SKM-1 treated with dmso at 0.1 percent for 144 hours (cell line): ENCODE data around the gene SCFD2.
A peak's percentile ranks its signal among the peaks of the same experiment; 100 is the strongest.
"Not testable (repeated sequence)": the region's sequence is repeated elsewhere in the genome, so short reads cannot be mapped to it uniquely, and the experiment has no call there.

ENCODE experiments used
- DNase-seq: peaks from one replicate; lab custom pipeline; 2025; ENCODE audit not compliant: unreplicated experiment; lab: John Stamatoyannopoulos, UW

The SCFD2 gene

DNA sequence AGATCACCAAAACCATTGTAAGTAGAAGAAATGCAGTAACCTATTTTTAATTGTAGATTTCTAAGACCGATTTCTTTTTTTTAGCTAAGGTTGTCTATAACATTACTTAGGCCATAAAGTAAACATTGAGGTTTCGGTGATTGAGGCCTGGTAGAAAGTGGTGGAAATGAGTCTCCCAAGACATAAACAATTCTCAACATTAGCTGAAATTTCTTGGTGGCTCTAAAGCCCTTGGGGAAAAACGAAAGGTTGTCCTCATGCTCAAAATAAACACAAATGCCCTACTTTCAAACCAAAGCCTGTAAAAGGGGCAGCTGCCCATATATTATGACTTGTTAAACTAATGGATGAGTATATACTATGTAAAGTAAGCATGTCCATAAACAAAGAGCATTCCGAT is 98.8 kb downstream of the SCFD2 start:
- DNase-seq: no peak

GRCh38 chr4:53255986-53256385 is 109.9 kb downstream of the SCFD2 start:
- not testable (repeated sequence) for DNase-seq

GRCh38 chr4:53240573-53240972 is 125.3 kb downstream of the SCFD2 start:
- DNase-seq: no peak

- not testable (repeated sequence) for DNase-seq
These were observed 127.5 kb downstream of the SCFD2 start for GRCh38 chr4:53238352-53238751.

- DNase-seq: not testable (repeated sequence)
These were observed 128.1 kb downstream of the SCFD2 start for GRCh38 chr4:53237811-53238210.

DNA sequence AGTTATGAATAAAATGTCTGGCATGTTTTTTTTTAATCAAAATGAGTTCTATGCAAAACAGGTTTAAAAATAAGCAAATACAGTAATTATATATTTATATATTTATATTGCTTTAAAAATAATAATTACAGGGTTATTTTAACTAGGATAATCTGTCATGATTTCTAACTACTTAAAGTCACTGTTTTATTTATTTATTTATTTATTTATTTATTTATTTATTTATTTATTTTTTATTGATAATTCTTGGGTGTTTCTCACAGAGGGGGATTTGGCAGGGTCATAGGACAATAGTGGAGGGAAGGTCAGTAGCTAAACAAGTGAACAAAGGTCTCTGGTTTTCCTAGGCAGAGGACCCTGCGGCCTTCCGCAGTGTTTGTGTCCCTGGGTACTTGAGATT is 129.2 kb downstream of the SCFD2 start:
- DNase-seq: not testable (repeated sequence)

- DNase-seq: no peak
These were observed 130.3 kb downstream of the SCFD2 start for GRCh38 chr4:53235547-53235946.

- DNase-seq: no peak
These were observed 131.2 kb downstream of the SCFD2 start for GRCh38 chr4:53234669-53235068.

DNA sequence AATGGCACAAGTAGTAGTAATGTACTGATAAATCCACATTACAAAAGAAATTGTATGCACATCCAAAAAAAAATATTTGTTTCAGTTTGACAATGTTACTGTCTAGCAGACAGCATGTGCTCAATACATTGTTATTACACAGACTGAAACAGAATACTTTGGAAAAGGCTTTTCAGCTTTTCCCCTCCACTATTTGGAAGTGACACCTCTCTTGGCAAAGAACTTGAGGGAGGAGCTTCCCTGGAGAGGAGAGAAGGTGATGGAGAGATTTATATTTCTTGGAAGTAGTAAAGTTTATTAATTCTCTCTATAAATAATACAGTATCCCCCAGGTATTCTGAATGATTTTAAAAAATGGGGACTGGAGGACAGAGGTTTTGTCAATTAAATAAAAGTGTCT is 131.8 kb downstream of the SCFD2 start:
- DNase-seq: no peak

DNA sequence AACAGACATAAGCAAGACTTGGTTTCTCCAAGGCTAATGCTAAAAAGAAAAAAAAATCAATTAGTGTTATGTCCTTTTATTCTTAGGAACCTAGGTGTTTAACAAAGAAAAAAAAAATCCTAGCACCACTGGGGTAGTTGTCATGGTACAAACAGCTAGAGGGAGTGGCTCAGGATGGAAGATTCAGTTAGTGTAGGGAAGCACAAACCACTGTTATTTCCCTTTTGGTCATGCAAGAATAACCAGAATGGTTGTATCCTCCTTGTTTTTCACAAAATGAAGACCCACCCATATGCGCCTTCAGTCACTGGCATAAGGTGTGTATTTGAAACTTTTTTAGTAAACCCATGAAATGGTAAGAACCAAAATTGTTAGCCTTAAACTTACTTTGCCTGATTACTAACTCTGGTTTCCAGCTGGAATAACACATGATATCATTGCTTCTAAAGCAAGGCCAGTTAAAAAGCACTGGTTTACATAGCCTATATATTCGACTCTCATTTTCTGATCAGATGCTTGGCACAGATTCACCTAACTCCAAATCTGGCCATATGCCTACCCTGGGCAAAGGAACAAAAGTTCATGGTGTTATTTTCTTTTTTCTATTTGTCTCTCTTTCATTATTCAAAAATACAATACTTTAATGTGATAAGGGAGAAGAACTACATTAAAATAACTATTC is 132.6 kb downstream of the SCFD2 start:
- no peak for DNase-seq

- no peak for DNase-seq
These were observed 133.5 kb downstream of the SCFD2 start for GRCh38 chr4:53232371-53232770.

- DNase-seq: peak; percentile 5
These were observed 137.8 kb downstream of the SCFD2 start for GRCh38 chr4:53228036-53228435.

DNA sequence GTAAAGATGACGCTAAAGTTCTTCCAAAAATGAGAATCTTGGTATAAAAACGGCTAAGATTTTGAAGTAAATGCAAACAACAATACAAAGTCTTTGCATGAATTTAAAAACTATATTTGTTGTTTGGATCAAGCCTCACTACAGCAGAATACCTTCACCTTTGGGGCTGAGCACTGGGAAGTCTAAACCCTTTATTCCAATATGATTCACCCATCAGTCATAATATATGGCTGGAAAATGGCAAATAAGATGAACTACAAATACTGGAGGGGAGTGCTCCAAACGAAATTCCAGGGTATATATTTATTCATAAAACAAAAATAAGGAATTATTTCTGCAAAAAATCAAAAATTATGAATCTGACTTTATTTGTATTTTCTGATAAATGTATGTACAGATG is 138.4 kb downstream of the SCFD2 start:
- no peak for DNase-seq

GRCh38 chr4:53221832-53222480 is 143.9 kb downstream of the SCFD2 start:
- no peak for DNase-seq

- DNase-seq: not testable (repeated sequence)
These were observed 146.7 kb downstream of the SCFD2 start for GRCh38 chr4:53219148-53219547.

GRCh38 chr4:53208753-53209152 is 157.1 kb downstream of the SCFD2 start:
- DNase-seq: no peak

- no peak for DNase-seq
These were observed 159.9 kb downstream of the SCFD2 start for GRCh38 chr4:53205970-53206369.

GRCh38 chr4:53199356-53199755 is 166.5 kb downstream of the SCFD2 start:
- no peak for DNase-seq

DNA sequence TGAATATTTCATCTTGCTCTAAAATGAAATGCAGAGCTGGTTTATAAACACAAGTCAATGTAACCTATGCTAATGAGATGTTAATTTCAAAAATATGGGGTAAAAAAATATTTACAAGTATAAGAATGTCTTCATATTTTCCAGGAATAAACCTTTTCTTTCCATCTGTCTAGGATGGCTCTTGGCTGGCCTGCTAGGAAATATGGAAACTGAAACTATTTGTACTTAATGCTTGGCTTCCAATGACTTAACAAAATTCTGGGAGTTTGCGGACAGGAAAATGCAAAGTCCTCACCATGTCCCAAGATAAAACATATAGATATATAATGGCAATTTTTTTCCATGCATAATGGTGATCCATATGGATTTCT is 168.1 kb downstream of the SCFD2 start:
- DNase-seq: no peak

- DNase-seq: peak; percentile 36
These were observed 168.7 kb downstream of the SCFD2 start for GRCh38 chr4:53196882-53197771.

GRCh38 chr4:53195815-53196661 is 169.8 kb downstream of the SCFD2 start:
- DNase-seq: no peak
